Measurements from ENCODE around the gene VEPH1.

VEPH1 gene

GRCh38 chr3:157526036-157526435 lies 22.8 kb upstream of the VEPH1 start:
- no peak overlapping the region for H3K4me3 ChIP-seq (ENCODE audit: low read depth, low read length)
- no peak for DNase-seq (ENCODE audit: low read depth)
- no peak for TF ChIP-seq CTCF (IDR thresholded peaks at IDR 0.05; ENCODE audit: insufficient read depth, low read depth, low read length, missing control alignments)

GRCh38 chr3:157523814-157524213 lies 20.6 kb upstream of the VEPH1 start:
- no peak overlapping the region for H3K4me3 ChIP-seq (ENCODE audit: low read depth, low read length)
- no peak for TF ChIP-seq CTCF (IDR thresholded peaks at IDR 0.05; ENCODE audit: insufficient read depth, low read depth, low read length, missing control alignments)
- no peak for DNase-seq (ENCODE audit: low read depth)

DNA sequence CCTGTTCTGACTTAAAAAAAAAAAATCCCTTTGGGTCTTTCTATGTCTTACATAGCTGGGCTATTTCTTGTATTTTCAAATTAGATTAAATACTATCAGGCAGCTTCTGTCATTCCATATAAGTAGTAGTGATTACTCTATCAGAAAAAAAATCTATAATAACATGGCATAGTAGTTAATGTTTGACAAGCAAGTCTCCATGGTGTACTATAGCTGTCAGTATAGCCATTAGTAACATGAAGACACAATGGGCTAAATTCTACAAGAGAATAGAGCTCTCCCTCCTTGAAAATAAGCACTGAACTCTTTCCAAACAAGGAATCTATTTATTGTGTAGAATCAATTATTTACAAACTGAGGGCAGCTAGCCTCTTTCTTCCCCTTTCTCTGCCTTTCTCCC lies 19.4 kb upstream of the VEPH1 start:
- no peak for TF ChIP-seq CTCF (IDR thresholded peaks at IDR 0.05; ENCODE audit: insufficient read depth, low read depth, low read length, missing control alignments)
- no peak for DNase-seq (ENCODE audit: low read depth)
- no peak overlapping the region for H3K4me3 ChIP-seq (ENCODE audit: low read depth, low read length)

DNA sequence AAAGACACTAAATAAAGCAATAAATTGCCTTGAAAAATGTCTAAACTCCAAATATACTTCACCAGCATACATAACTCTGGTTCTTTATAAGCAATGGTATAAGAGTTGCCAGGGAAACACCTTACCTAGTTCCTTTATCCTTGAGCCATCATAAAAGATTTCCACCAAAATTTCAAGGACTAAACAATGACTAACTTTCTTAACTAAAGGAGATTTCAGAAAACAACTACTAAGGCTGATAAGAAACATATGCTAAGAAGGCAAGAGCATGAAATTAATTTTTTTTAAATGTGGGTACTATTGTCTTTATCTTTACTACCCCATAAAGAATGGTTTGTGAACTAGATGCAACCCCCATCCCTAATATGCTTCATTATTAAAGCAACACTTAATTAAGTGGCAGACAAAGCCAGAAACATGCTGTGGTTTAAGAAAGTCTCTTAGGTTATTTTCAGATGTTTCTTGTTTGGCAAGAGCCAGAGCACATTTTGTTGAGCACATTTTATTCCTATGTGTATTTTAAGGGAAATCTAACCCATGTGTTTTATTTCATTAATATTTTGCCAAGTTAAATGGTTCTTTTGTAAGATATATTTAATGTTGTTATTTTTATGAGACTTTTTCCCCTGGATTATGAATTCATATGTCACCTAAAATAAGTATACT lies 17.4 kb upstream of the VEPH1 start:
- TF ChIP-seq CTCF (IDR thresholded peaks at IDR 0.05; ENCODE audit: insufficient read depth, low read depth, low read length, missing control alignments): no peak
- no peak overlapping the region for H3K4me3 ChIP-seq (ENCODE audit: low read depth, low read length)
- no peak for DNase-seq (ENCODE audit: low read depth)

GRCh38 chr3:157518881-157519280 lies 15.7 kb upstream of the VEPH1 start:
- TF ChIP-seq CTCF (IDR thresholded peaks at IDR 0.05; ENCODE audit: insufficient read depth, low read depth, low read length, missing control alignments): no peak
- H3K4me3 ChIP-seq (ENCODE audit: low read depth, low read length): no peak overlapping the region
- DNase-seq (ENCODE audit: low read depth): no peak

GRCh38 chr3:157516928-157517327 lies 13.7 kb upstream of the VEPH1 start:
- H3K4me3 ChIP-seq (ENCODE audit: low read depth, low read length): no peak overlapping the region
- no peak for TF ChIP-seq CTCF (IDR thresholded peaks at IDR 0.05; ENCODE audit: insufficient read depth, low read depth, low read length, missing control alignments)
- no peak for DNase-seq (ENCODE audit: low read depth)

GRCh38 chr3:157515398-157515797 lies 12.2 kb upstream of the VEPH1 start:
- TF ChIP-seq CTCF (IDR thresholded peaks at IDR 0.05; ENCODE audit: insufficient read depth, low read depth, low read length, missing control alignments): no peak
- no peak overlapping the region for H3K4me3 ChIP-seq (ENCODE audit: low read depth, low read length)
- no peak for DNase-seq (ENCODE audit: low read depth)
